ENCODE results near the gene SHD. TPM values are rescaled to one million over a fixed set of nuclear protein-coding genes. Genes with fewer than 3 reads are reported as not detected.
A peak's percentile ranks its signal among the peaks of the same experiment; 100 is the strongest.
"Not testable (repeated sequence)": the region's sequence is repeated elsewhere in the genome, so short reads cannot be mapped to it uniquely, and the experiment has no call there.

The SHD gene
- total RNA-seq, 2 donors from 2014 or later, result not detected

DNA sequence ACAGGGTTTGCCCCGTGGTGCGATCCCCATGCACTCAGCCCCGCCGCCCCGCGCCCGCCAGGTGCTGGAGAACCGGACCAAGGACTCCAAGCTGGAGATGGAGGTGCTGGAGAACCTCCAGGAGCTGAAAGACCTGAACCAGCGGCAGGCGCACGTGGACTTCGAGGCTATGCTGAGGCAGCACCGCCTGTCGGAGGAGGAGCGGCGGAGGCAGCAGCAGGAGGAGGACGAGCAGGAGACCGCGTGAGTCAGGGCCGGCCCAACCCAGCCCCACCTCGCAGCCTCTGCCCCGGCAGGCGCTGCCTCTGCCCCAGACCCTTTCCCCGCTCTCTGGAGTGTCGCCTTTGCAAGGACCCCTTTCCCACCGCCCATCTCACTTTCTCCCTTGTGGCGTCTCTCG is 20.9 kb upstream of the SHD start:
- Mint-ChIP-seq H3K27ac (no peak overlapping the region), H3K9me3 (peaks cover 0 to 7% of the 10 kb centered on the region in 2 donors), H3K36me3 (peaks cover 20 to 29% of the 10 kb centered on the region in 2 donors)
- DNase-seq (ENCODE audit: low spot score in 2 of 2), result no peak
- peak in 1 of 2 donors; percentile 39 for ATAC-seq

DNA sequence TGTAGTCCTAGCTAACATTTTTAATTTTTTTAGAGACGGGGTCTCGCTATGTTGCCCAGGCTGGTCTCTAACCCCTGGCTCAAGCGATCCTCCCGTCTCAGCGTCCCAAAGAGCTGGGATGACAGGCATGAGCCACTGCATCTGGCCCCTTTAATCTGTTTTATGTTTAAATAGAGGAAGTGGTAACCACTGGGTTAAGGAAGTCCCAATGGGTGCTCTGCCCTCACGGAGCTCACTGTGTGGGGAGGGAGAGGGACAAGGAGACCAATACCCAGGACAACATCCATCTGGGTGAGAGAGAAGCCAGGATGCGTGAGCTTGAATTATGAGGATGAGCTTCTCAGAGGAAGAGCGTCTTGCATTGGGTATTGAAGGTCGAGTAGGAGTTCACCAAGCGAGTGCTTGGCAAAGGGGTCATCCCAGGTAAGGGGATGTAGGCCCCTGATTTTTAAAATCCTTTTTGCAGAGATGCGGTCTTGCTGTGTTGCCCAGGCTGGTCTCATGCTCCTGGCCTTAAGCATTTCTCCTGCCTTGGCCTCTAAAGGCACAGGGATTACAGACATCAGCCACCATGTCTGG is 18.4 kb upstream of the SHD start:
- H3K27ac Mint-ChIP-seq, result peak overlapping the region in 1 of 2 donors; percentile 32
- H3K9me3 Mint-ChIP-seq, result no peaks in the 10 kb centered on the region
- ATAC-seq (no peak), DNase-seq (ENCODE audit: low spot score in 2 of 2) (no peak)
- peaks cover 10 to 13% of the 10 kb centered on the region in 2 donors for H3K36me3 Mint-ChIP-seq

DNA sequence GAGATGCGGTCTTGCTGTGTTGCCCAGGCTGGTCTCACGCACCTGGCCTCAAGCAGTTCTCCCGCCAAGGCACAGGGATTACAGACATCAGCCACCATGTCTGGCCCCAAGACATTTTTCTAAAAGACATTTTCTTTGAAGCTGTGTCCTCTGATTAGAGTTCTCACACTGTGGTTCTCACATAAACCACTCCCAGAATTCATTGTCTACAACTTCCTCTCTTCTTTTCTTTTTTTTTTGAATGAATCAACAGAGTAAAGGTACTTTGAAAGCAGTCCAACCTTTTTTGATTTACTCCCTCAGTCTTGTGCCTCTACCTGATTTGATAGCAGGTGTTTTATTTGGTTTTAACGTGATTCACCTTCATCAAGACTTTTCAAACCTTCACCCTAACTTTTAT is 14.3 kb upstream of the SHD start:
- DNase-seq (ENCODE audit: low spot score in 2 of 2) (no peak), ATAC-seq (no peak)
- peak overlapping the region; percentile 76 to 91 for H3K27ac Mint-ChIP-seq
- peaks cover 0 to 5% of the 10 kb centered on the region in 2 donors for H3K36me3 Mint-ChIP-seq
- no peaks in the 10 kb centered on the region for H3K9me3 Mint-ChIP-seq

DNA sequence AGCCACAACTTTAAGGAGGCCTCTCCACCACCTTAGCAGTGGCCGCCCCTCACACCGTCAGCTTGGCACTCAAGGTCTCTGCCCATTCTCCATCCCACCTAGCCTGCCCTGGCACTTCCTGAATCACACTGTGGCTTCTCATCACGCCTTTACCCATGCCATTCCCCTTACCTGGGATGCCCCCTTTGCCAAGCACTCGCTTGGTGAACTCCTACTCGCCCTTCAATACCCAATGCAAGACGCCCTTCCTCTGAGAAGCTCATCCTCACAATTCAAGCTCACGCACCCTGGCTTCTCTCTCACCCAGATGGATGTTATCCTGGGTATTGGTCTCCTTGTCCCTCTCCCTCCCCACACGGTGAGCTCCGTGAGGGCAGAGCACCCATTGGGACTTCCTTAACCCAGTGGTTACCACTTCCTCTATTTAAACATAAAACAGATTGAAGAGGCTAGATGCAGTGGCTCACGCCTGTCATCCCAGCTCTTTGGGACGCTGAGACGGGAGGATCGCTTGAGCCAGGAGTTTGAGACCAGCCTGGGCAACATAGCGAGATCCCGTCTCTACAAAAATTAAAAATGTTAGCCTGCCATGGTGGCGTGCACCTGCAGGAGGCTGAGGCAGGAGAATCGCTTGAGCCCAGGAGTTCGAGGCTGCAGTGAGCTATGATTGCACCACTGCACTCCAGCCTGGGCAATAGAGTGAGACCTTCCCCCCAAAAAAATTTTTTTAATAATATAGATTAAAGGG is 12.6 kb upstream of the SHD start:
- Mint-ChIP-seq H3K36me3 (peaks cover 0 to 5% of the 10 kb centered on the region in 2 donors), H3K9me3 (no peaks in the 10 kb centered on the region), H3K27ac (peak overlapping the region in 1 of 2 donors; percentile 59)
- ATAC-seq (no peak), DNase-seq (ENCODE audit: low spot score in 2 of 2) (no peak)

DNA sequence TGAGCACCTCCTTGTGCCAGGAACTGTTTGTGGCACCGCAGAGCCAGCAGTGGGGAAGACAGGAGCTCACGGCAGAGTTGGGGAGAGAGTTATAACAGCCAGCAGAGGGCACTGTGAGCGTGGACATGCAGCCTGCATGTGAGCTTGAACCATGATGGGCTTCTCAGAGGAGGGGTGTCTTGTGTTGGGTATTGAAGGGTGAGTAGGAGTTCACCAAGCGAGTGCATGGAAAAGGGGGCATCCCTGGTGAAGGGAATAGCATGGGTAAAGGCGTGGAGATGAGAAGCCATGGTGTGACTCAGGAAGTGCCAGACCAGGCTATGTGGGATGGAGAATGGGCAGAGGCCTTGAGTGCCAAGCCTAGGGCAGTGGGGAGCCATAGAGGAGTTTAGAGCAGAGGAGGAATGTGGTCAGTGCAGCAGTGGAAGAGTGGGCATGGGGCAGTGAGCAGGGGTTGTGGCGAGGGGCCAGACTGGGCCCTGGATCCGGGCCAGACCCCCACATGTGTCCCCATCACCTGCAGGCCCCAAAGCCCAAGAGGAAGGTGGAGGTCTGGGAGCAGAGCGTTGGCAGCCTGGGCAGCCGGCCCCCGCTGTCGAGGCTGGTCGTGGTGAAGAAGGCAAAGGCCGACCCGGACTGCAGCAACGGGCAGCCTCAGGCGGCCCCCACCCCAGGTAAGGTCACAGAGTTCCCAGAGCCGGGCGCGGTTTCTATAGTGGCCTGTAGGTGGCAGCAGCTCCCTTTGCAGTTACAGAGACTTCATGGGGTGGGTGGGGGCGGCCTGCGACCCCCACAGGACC is 11.8 kb upstream of the SHD start:
- H3K36me3 Mint-ChIP-seq, result peaks cover 0 to 5% of the 10 kb centered on the region in 2 donors
- H3K27ac Mint-ChIP-seq, result peak overlapping the region; percentile 1 to 59
- peak in 1 of 2 donors; percentile 78 for DNase-seq (ENCODE audit: low spot score in 2 of 2)
- no peaks in the 10 kb centered on the region for H3K9me3 Mint-ChIP-seq
- ATAC-seq, result peak; percentile 75 to 77

DNA sequence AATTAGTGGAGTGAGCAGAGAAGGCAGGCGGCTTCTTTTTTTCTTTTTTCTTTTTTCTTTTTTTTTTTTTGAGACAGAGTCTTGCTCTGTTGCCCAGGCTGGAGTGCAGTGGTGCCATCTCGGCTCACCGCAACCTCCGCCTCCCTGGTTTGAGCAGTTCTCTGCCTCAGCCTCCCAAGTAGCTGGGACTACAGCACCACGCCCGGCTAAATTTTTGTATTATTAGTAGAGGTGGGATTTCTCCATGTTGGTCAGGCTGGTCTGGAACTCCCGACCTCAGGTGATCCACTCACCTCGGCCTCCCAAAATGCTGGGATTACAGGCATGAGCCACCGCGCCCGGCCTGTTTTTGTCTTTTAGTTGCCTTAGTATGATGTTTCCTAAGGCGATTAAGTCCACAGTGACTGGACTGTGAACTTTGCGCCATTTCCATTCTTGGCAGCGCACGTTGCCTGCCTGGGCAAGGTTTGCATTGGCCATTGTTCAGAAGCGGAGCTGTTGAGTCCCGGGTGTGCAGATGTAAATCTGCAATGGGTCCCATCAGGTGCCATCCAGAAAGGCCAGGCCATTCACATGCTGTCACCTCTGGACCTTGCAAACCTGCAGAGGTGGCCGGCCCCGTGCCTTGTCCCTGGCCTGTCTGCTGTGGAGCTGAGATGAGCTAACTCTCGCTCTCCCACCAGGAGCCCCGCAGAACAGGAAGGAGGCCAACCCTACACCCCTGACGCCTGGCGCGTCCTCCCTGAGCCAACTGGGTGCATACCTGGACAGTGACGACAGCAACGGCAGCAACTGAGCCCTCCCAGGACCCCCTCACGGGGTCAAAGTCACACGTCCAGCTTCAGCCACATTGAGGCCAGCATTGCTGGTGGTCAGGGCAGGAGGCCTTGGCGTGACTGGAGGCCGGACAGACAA is 10.9 kb upstream of the SHD start:
- no peak for ATAC-seq
- DNase-seq (ENCODE audit: low spot score in 2 of 2), result no peak
- Mint-ChIP-seq H3K36me3 (peaks cover 0 to 5% of the 10 kb centered on the region in 2 donors), H3K9me3 (no peaks in the 10 kb centered on the region), H3K27ac (no peak overlapping the region)

DNA sequence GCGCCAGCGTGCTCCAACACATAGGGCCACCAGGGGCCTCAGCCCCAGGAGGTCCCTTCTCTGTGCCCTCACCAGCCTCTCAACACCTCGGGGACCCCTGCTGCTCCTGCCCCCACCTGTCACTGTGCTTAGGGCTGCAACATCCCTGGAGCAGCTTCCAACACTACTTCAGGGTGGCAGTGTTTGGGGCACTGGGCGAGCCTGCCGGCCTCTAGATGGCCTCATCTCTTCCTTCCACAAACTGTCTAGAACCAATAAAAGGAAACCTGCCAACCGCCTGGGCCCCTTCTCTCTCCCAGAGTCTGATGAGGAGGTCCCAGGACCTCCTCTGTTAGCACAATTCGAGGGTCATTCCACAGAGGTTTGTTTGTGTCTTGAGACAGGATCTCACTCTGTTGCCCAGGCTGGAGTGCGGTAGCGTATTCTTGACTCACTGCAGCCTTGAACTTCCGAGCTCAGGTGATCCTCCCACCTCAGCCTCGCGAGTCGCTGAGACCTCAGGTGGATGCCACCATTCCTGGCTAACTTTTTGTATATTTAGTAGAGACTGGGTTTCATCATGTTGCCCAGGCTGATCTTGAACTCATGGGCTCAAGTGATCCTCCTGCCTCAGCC is 10.1 kb upstream of the SHD start:
- no peak for DNase-seq (ENCODE audit: low spot score in 2 of 2)
- Mint-ChIP-seq H3K9me3 (no peaks in the 10 kb centered on the region), H3K36me3 (peaks cover 0 to 5% of the 10 kb centered on the region in 2 donors), H3K27ac (peak overlapping the region in 1 of 2 donors; percentile 60)
- no peak for ATAC-seq

DNA sequence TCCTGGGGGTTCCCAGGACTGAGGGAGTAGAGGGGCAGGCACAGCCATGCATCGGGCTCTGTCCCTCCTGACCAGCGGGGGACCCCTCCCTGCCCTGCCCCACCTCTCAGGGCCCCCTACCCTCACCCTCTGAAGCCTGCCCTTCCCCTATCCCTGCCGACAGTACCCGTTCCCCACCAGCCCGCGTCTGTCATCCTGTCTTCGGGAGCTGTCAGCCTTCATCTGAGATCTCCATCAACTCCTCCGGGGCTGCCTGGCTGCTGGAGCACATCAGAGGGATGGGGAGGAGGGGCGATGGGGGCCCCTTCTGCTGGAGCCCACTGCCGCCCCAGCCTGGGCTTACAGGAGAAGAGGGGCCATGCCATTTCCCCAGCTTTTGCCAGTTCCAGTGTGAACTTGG is 6.2 kb upstream of the SHD start:
- no peaks in the 10 kb centered on the region for H3K9me3 Mint-ChIP-seq
- no peak overlapping the region for H3K27ac Mint-ChIP-seq
- DNase-seq (ENCODE audit: low spot score in 2 of 2), result no peak
- no peak for ATAC-seq
- H3K36me3 Mint-ChIP-seq, result peaks cover 0 to 5% of the 10 kb centered on the region in 2 donors

DNA sequence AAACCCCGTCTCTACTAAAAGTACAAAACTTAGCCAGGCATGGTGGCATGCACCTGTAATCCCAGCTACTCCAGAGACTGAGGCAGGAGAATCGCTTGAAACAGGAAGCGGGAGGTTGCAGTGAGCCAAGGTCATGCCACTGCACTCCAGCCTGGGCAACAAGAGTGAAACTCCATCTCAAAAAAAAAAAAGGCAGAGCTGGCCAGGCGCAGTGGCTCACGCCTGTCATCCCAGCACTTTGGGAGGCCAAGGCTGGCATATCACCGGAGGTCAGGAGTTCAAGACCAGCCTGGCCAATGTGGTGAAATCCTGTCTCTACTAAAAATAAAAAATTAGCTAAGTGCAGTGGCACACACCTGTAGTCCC is 4.8 kb upstream of the SHD start:
- DNase-seq (ENCODE audit: low spot score in 2 of 2); H3K9me3 Mint-ChIP-seq; H3K27ac Mint-ChIP-seq; H3K36me3 Mint-ChIP-seq; ATAC-seq: not testable (repeated sequence)

DNA sequence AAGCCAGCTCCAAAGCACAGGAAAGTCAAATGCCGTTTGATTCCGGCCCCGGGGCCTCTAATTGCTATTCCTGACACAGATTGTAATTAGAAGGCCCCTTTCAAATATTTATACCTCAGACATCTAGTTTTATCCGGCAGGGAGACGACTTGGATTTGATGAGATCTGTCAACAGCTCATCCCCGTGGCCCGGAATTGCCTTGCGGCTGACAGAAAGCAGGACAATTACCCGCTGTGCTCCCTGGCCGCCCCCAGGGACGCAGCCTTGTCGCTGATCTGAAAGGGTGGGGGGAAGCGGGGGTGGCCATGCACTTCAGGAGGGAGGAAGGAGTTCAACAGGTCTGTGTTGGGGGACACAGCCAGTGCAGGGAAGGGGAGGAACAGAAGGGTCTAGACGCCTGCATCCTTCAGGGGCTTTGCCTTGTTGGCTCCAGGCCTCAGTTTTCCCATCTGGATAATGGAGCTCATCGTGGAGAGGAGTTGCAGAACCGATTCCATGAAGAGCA is 1.8 kb upstream of the SHD start:
- no peak for ATAC-seq

DNA sequence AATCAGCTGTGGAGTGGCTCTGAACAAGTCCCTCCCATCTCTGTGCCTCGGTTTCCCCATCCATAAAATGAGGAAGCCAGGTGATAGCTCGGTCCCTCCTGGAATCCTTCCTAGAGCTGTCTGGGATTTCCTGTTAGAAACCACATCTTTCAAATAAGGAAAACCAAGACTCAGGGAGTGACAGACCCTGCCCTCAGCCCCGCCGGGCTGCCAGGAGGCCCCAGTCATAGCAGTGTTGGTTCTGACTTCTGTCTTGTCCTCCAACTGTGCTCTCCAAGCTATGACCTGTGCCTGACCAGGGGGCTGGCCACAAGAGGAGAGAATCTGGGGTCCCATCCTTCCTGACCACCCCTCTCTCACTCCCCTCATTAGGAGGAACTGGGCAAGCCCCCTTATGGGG is 1.1 kb upstream of the SHD start:
- Mint-ChIP-seq H3K36me3 (peaks cover 0 to 4% of the 10 kb centered on the region in 2 donors), H3K9me3 (no peaks in the 10 kb centered on the region)

More for the DNA sequence above, 1.8 kb upstream of the SHD start:
- no peaks in the 10 kb centered on the region for H3K9me3 Mint-ChIP-seq
- no peak overlapping the region for H3K27ac Mint-ChIP-seq
- DNase-seq (ENCODE audit: low spot score in 2 of 2), result no peak
- H3K36me3 Mint-ChIP-seq, result peaks cover 0 to 4% of the 10 kb centered on the region in 2 donors

DNA sequence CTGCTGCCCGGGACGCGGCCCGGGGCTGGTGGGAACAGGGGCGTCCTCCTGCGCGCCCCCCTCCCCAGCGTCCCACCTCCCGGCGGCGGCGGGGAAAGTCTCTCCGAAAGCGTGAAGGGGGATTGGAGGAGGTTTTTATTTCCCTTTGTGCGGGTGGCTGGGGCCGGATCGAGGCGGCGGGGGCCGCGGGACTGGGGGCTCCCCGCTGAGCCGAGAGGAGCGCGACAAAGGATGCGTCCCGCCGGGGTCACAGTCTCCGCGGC is 132 bp downstream of the SHD start:
- Mint-ChIP-seq H3K27ac (no peak overlapping the region), H3K9me3 (no peaks in the 10 kb centered on the region), H3K36me3 (peaks cover 0 to 4% of the 10 kb centered on the region in 2 donors)
- DNase-seq (ENCODE audit: low spot score in 2 of 2), result no peak
- ATAC-seq, result no peak

More for the DNA sequence above, 1.1 kb upstream of the SHD start:
- DNase-seq (ENCODE audit: low spot score in 2 of 2) (no peak), ATAC-seq (no peak)
- H3K27ac Mint-ChIP-seq, result no peak overlapping the region

DNA sequence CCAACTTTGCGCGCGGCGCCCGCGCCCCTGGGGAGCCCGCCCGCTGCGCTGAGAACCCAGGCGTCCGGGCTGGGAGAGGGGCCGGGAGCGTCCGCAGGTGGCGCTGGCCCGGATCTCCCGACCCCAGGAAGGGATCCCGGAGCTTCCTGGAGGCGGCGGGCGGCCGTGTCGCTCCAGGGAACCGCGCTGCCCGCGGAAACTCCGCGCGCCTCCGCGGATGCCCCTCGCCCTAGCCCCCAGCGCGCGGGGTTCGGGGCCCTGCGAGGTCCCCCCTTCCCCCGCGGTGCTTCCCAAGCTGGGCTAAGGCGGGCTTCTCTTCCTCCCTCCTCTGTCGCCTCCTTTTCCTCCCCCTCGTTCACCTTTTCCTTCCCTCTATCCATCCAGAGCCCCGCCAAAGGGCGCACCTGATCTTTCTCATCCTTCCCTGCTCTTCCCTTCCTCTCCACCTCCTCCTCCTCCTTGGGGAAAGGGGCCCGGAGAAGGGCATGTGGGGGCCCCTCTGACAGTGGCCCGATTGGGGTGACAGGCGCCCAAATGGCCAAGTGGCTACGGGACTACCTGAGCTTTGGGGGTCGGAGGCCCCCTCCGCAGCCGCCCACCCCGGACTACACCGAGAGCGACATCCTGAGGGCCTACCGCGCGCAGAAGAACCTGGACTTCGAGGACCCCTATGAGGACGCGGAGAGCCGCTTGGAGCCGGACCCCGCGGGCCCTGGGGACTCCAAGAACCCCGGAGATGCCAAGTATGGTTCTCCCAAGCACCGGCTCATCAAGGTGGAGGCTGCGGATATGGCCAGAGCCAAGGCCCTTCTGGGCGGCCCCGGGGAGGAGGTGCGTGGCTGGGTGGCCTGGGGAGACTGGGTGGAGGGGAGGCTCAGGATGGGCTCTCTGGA is 710 bp downstream of the SHD start:
- DNase-seq (ENCODE audit: low spot score in 2 of 2), result no peak
- H3K27ac Mint-ChIP-seq, result no peak overlapping the region
- H3K9me3 Mint-ChIP-seq, result no peaks in the 10 kb centered on the region
- ATAC-seq, result peak in 1 of 2 donors; percentile 23
- peaks cover 0 to 4% of the 10 kb centered on the region in 2 donors for H3K36me3 Mint-ChIP-seq

DNA sequence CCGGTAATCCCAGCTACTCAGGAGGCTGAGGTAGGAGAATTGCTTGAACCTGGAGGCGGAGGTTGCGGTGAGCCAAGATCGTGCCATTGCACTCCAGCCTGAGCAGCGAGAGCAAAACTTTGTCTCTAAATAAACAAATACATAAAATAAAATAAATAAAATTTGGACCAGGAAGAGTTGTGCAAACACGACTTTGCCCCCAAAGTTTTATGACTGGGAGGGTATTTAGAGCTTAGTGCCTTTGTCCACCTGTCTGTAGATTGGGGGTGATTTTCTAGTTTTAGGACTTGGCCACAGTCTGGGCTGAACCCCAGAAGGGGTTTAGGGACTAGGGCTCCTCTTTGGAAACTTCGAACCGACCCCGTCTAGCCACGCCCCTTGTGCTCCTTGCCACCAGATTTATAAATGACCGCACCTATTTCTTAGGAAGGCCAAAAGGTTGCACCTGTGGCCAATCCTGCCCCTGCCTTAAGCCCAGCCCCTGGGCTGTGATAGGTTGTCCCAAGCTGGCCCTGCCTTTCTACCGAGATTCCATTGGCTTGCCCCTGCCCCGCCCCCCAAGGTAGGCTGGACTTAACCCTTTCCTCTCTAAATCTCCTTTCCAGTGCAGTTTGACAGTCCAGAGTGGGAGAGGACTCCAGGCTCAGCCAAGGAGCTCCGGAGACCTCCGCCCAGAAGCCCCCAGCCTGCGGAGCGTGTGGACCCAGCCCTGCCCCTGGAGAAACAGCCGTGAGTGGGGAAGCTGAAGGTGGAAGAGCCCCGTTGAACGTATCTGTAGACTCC is 5.3 kb downstream of the SHD start:
- ATAC-seq (peak in 1 of 2 donors; percentile 71), DNase-seq (ENCODE audit: low spot score in 2 of 2) (no peak)
- Mint-ChIP-seq H3K36me3 (peaks cover 0 to 4% of the 10 kb centered on the region in 2 donors), H3K27ac (no peak overlapping the region), H3K9me3 (no peaks in the 10 kb centered on the region)
